ENCODE measurements around the gene DNM3. TPM values are rescaled to one million over a fixed set of nuclear protein-coding genes. Genes with fewer than 3 reads are reported as not detected.

The DNM3 gene
- total RNA-seq, 1 donor from 2014 or later: 2.7 TPM

- H3K4me3 ChIP-seq (ENCODE audit: low read depth, low read length): no peak overlapping the region
- TF ChIP-seq CTCF (IDR thresholded peaks at IDR 0.05; ENCODE audit: insufficient read depth, low read length, poor library complexity, severe bottlenecking): no peak
- DNase-seq (ENCODE audit: low read depth): no peak
- H3K36me3 ChIP-seq (ENCODE audit: control insufficient read depth, insufficient read depth, low read length): no peaks in the 10 kb centered on the region
- no peaks in the 10 kb centered on the region for H3K27me3 ChIP-seq (ENCODE audit: control insufficient read depth, insufficient read depth, low read length)
Observed at GRCh38 chr1:172109359-172109758, 268.1 kb downstream of the DNM3 start.

- no peak for TF ChIP-seq CTCF (IDR thresholded peaks at IDR 0.05; ENCODE audit: insufficient read depth, low read length, poor library complexity, severe bottlenecking)
- Histone ChIP-seq H3K27me3 (ENCODE audit: control insufficient read depth, insufficient read depth, low read length) (no peaks in the 10 kb centered on the region), H3K4me3 (ENCODE audit: low read depth, low read length) (no peak overlapping the region), H3K36me3 (ENCODE audit: control insufficient read depth, insufficient read depth, low read length) (no peaks in the 10 kb centered on the region)
- no peak for DNase-seq (ENCODE audit: low read depth)
Observed at GRCh38 chr1:172112576-172112975, 271.3 kb downstream of the DNM3 start.

GRCh38 chr1:172117800-172118199 lies 276.5 kb downstream of the DNM3 start:
- Histone ChIP-seq H3K27me3 (ENCODE audit: control insufficient read depth, insufficient read depth, low read length) (no peaks in the 10 kb centered on the region), H3K36me3 (ENCODE audit: control insufficient read depth, insufficient read depth, low read length) (no peaks in the 10 kb centered on the region), H3K4me3 (ENCODE audit: low read depth, low read length) (no peak overlapping the region)
- TF ChIP-seq CTCF (IDR thresholded peaks at IDR 0.05; ENCODE audit: insufficient read depth, low read length, poor library complexity, severe bottlenecking): no peak
- peak; percentile 44 for DNase-seq (ENCODE audit: low read depth)

GRCh38 chr1:172118618-172119017 lies 277.3 kb downstream of the DNM3 start:
- TF ChIP-seq CTCF (IDR thresholded peaks at IDR 0.05; ENCODE audit: insufficient read depth, low read length, poor library complexity, severe bottlenecking): no peak
- Histone ChIP-seq H3K36me3 (ENCODE audit: control insufficient read depth, insufficient read depth, low read length) (no peaks in the 10 kb centered on the region), H3K27me3 (ENCODE audit: control insufficient read depth, insufficient read depth, low read length) (no peaks in the 10 kb centered on the region), H3K4me3 (ENCODE audit: low read depth, low read length) (no peak overlapping the region)
- DNase-seq (ENCODE audit: low read depth): no peak

- Histone ChIP-seq H3K36me3 (ENCODE audit: control insufficient read depth, insufficient read depth, low read length) (no peaks in the 10 kb centered on the region), H3K27me3 (ENCODE audit: control insufficient read depth, insufficient read depth, low read length) (no peaks in the 10 kb centered on the region), H3K4me3 (ENCODE audit: low read depth, low read length) (no peak overlapping the region)
- no peak for DNase-seq (ENCODE audit: low read depth)
- TF ChIP-seq CTCF (IDR thresholded peaks at IDR 0.05; ENCODE audit: insufficient read depth, low read length, poor library complexity, severe bottlenecking): no peak
Observed at GRCh38 chr1:172119184-172119583, 277.9 kb downstream of the DNM3 start.

- DNase-seq (ENCODE audit: low read depth): no peak
- Histone ChIP-seq H3K4me3 (ENCODE audit: low read depth, low read length) (no peak overlapping the region), H3K36me3 (ENCODE audit: control insufficient read depth, insufficient read depth, low read length) (no peaks in the 10 kb centered on the region), H3K27me3 (ENCODE audit: control insufficient read depth, insufficient read depth, low read length) (no peaks in the 10 kb centered on the region)
- no peak for TF ChIP-seq CTCF (IDR thresholded peaks at IDR 0.05; ENCODE audit: insufficient read depth, low read length, poor library complexity, severe bottlenecking)
Observed at GRCh38 chr1:172120381-172120780, 279.1 kb downstream of the DNM3 start.
